K562 (cell line): ENCODE measurements around the gene ALOX5. TPM values are rescaled to one million over a fixed set of nuclear protein-coding genes. Genes with fewer than 3 reads are reported as not detected.

ENCODE experiments used
- ATAC-seq: fragments of 200-7000 bp; cut with Tn5 transposase; 3 replicates; pipeline ENCODE4 v1.9.1; 2020; ENCODE audit warnings: moderate library complexity
- BruUV-seq: library from RNA; stranded (reverse); fragments of 400-500 nt; replicated peaks from 2 replicates; lab custom pipeline; 2021; lab: Mats Ljungman, UMichigan
- CTCF ChIA-PET: fragments of 300-600 bp; formaldehyde crosslinking; extraction: SDS; loops from one replicate; lab custom pipeline; 2021; ENCODE audit warnings: low intra/inter-chr PET ratio; lab: Yijun Ruan, JAX
- POLR2A ChIA-PET: fragments of 300-600, 350-650 bp; sonication (Branson Sonifier 250); formaldehyde crosslinking; extraction: SDS; loops from one replicate; lab custom pipeline; 2021; ENCODE audit warnings: antibody characterized with exemption, inconsistent platforms; lab: Yijun Ruan, JAX
- DNase-seq, 4 experiments: peaks; one replicate each; pipeline versions ENCODE4 v3.0.0 to v3.0.0-alpha.2; 2011 to 2018; ENCODE audit warnings: low spot score in 3 of 4, mixed read lengths in 3 of 4; ENCODE audit errors: extremely low read depth in 1 of 4
- FAIRE-seq: peaks from 2 replicates; lab custom pipeline; 2011; peaks lifted over from hg19 to GRCh38; lab: Jason Lieb, UNC
- H2AFZ ChIP-seq: 2 replicates; pipeline ENCODE4 v1.6.0; 2011; ENCODE audit warnings: low read depth, low read length, control low read depth, inconsistent platforms
- H3K27ac ChIP-seq: fragments of 200-600 bp; 3 replicates; pipeline ENCODE4 v1.8.0; 2011; ENCODE audit warnings: low read depth, mild to moderate bottlenecking, control low read depth, inconsistent platforms, low read length, moderate library complexity, mixed read lengths; ENCODE audit errors: extremely low read depth
- H3K27me3 ChIP-seq, 2 experiments: fragments of 300-600 bp in 1 of 2; 2 replicates in 1 of 2; 3 replicates in 1 of 2; pipeline versions ENCODE4 v1.6.0 to v1.8.0; 2011; ENCODE audit warnings: inconsistent platforms in 2 of 2, low read length in 2 of 2, mild to moderate bottlenecking in 1 of 2, mixed read lengths in 1 of 2, moderate library complexity in 1 of 2; ENCODE audit not compliant: control insufficient read depth in 2 of 2, insufficient read depth in 2 of 2
- H3K36me3 ChIP-seq: fragments of 300-600 bp; 3 replicates; pipeline ENCODE4 v1.8.0; 2011; ENCODE audit warnings: mild to moderate bottlenecking, low read length, inconsistent platforms; ENCODE audit not compliant: control insufficient read depth, insufficient read depth
- H3K4me1 ChIP-seq, 2 experiments: fragments of 200-600 bp in 1 of 2; replicated peaks in 1 of 2; 2 replicates in 1 of 2; 3 replicates in 1 of 2; pipeline versions ENCODE4 v1.5.1 to v1.8.0; 2011; ENCODE audit warnings: inconsistent platforms in 2 of 2, low read length in 2 of 2, mild to moderate bottlenecking in 1 of 2, mixed read lengths in 1 of 2, moderate library complexity in 1 of 2; ENCODE audit not compliant: control insufficient read depth in 2 of 2, insufficient read depth in 2 of 2
- H3K4me2 ChIP-seq: 2 replicates; pipeline ENCODE4 v1.6.1; 2011; ENCODE audit warnings: low read length, control low read depth, inconsistent platforms, mixed read lengths; ENCODE audit not compliant: insufficient read depth
- H3K4me3 ChIP-seq: fragments of 200-600 bp; sonication (generic), shearing (Covaris generic); 2 replicates; pipeline ENCODE4 v1.5.1; 2016; ENCODE audit warnings: control low read depth, inconsistent platforms
- H3K79me2 ChIP-seq: fragments of 200-600 bp; 3 replicates; pipeline ENCODE4 v1.8.0; 2011; ENCODE audit warnings: low read length, inconsistent platforms; ENCODE audit not compliant: control insufficient read depth, insufficient read depth
- H3K9ac ChIP-seq, 2 experiments: 2 replicates each; pipeline versions ENCODE4 v1.6.0 to v1.6.1; 2011; ENCODE audit warnings: low read depth in 2 of 2, low read length in 2 of 2, control low read depth in 1 of 2, inconsistent platforms in 1 of 2, mild to moderate bottlenecking in 1 of 2, mixed read lengths in 1 of 2; ENCODE audit not compliant: insufficient read depth in 1 of 2
- H3K9me1 ChIP-seq: one replicate; pipeline ENCODE4 v1.6.0; 2011; ENCODE audit warnings: inconsistent platforms, mild to moderate bottlenecking, low read length, moderate library complexity; ENCODE audit not compliant: control insufficient read depth, insufficient read depth
- H3K9me3 ChIP-seq: replicated peaks from 2 replicates; pipeline ENCODE4 v1.5.1; 2011; ENCODE audit warnings: low read depth, low read length, inconsistent platforms; ENCODE audit not compliant: control insufficient read depth, insufficient read depth
- H4K20me1 ChIP-seq: replicated peaks from 2 replicates; pipeline ENCODE4 v1.6.1; 2011; ENCODE audit warnings: low read length, inconsistent platforms, mixed read lengths; ENCODE audit not compliant: control insufficient read depth, insufficient read depth
- CCNT2 ChIP-seq: IDR thresholded peaks from 2 replicates; pipeline ENCODE4 v1.6.1; 2011; ENCODE audit warnings: borderline replicate concordance, low read depth, mild to moderate bottlenecking, moderate library complexity, mixed read lengths, low read length; ENCODE audit not compliant: insufficient read length; ENCODE audit errors: extremely low read depth
- FOS ChIP-seq: IDR thresholded peaks from 3 replicates; pipeline ENCODE4 v1.6.1; 2011; ENCODE audit not compliant: insufficient read length; ENCODE audit errors: extremely low read depth
- KLF10 ChIP-seq: fragments of 250-450 bp; sonication (Bioruptor Pico); IDR thresholded peaks from 2 replicates; pipeline ENCODE4 v1.6.1; 2021; ENCODE audit warnings: matching md5 sums
- NR2C2 ChIP-seq, 2 experiments: fragments of 200-800 bp in 1 of 2; sonication (Bioruptor generic) in 1 of 2; sonication (generic) in 1 of 2; formaldehyde crosslinking in 1 of 2; IDR thresholded peaks; 2 replicates each; pipeline versions ENCODE4 v1.6.1 to v1.8.0; 2016 to 2022; ENCODE audit warnings: mild to moderate bottlenecking in 1 of 2, missing compliant biosample characterization in 1 of 2, missing genetic modification characterization in 1 of 2, missing genetic modification reagents in 1 of 2
- SAFB ChIP-seq: fragments of 200-400 bp; formaldehyde crosslinking; IDR thresholded peaks from 2 replicates; pipeline ENCODE4 v1.6.1; 2017; ENCODE audit warnings: low read depth, low read length, borderline replicate concordance
- ZNF239 ChIP-seq: fragments of 250-450 bp; sonication (Bioruptor Pico); IDR thresholded peaks from 2 replicates; pipeline ENCODE4 v1.4.0; 2020; ENCODE audit warnings: mild to moderate bottlenecking
- ZNF354B ChIP-seq: fragments of 250-450 bp; sonication (Bioruptor Pico); IDR thresholded peaks from 2 replicates; pipeline ENCODE4 v1.4.0; 2020
- ZNF551 ChIP-seq: fragments of 250-450 bp; sonication (Bioruptor Pico); IDR thresholded peaks from 2 replicates; pipeline ENCODE4 v1.5.0; 2021; ENCODE audit warnings: mild to moderate bottlenecking, moderate library complexity
- ZNF766 ChIP-seq: fragments of 200-800 bp; sonication (Bioruptor generic); conservative IDR thresholded peaks from 2 replicates; pipeline ENCODE4 v1.6.1; 2016; ENCODE audit warnings: missing genetic modification characterization, missing compliant biosample characterization
- WGBS: fragments of 100-300 bp; shearing (Covaris generic); methylation state at CpG from one replicate; pipeline ENCODE4 v1.1.6; 2016; ENCODE audit warnings: low coverage, mixed read lengths; ENCODE audit not compliant: insufficient coverage; ENCODE audit errors: missing lambda C conversion rate; 5-methylcytosine and 5-hydroxymethylcytosine counted together
- in situ Hi-C: fragments of 300-500 bp; cut with MboI; formaldehyde crosslinking; loops from 4 replicates; pipeline ENCODE4 v1.15.0; 2018; ENCODE audit warnings: inconsistent platforms, mixed read lengths
- intact Hi-C: fragments of 100-400 bp; cut with micrococcal nuclease; formaldehyde crosslinking; loops from 2 replicates; pipeline ENCODE4 v1.14.2; 2022
- polyA plus RNA-seq, 8 experiments: library from polyadenylated mRNA; depleted of rRNA in 4 of 8; stranded (reverse) in 5 of 8; unstranded in 3 of 8; fragments of >200 nt; fragmentation: Nextera tagmentation in 2 of 8; fragmentation: Illumina TruSeq in 1 of 8; extraction: Ambion mirVana in 2 of 8; extraction: Trizol in 1 of 8; gene quantifications; 2 replicates each; pipeline versions ENCODE4 v1.2.1 to v1.2.3, GENCODE V29; 2011 to 2014; ENCODE audit warnings: inconsistent platforms in 1 of 8, missing spikeins in 1 of 8
- total RNA-seq, 7 experiments: library from RNA; depleted of rRNA in 6 of 7; stranded (reverse); fragments of >200 nt in 6 of 7; fragmentation: Illumina TruSeq in 2 of 7; extraction: Trizol in 2 of 7; gene quantifications; 2 replicates each; pipeline versions ENCODE4 v1.2.1 to v1.2.3, GENCODE V29; 2011 to 2021; ENCODE audit warnings: low replicate concordance in 1 of 7
- TF ChIP-seq, protein P1 (sequence below): fragments of 250-450 bp; sonication (Bioruptor Pico); IDR thresholded peaks from 2 replicates; pipeline ENCODE4 v1.6.1; 2021; ENCODE audit warnings: mild to moderate bottlenecking
- TF ChIP-seq, protein P2 (sequence below): fragments of 250-450 bp; sonication (Bioruptor Pico); IDR thresholded peaks from 2 replicates; pipeline ENCODE4 v1.8.0; 2022; ENCODE audit warnings: inconsistent platforms, mild to moderate bottlenecking, moderate library complexity, borderline replicate concordance
- TF ChIP-seq, protein P3 (sequence below): fragments of 450-650 bp; IDR thresholded peaks from 2 replicates; pipeline ENCODE4 v1.6.1; 2016; ENCODE audit warnings: mild to moderate bottlenecking

ALOX5 gene
- total and polyA plus RNA-seq, 9 of the 15 experiments (the other 6 are each of a cell fraction or from before 2014, with no cell fraction given) = 0.10 to 2.4 (median 1.4) TPM

DNA sequence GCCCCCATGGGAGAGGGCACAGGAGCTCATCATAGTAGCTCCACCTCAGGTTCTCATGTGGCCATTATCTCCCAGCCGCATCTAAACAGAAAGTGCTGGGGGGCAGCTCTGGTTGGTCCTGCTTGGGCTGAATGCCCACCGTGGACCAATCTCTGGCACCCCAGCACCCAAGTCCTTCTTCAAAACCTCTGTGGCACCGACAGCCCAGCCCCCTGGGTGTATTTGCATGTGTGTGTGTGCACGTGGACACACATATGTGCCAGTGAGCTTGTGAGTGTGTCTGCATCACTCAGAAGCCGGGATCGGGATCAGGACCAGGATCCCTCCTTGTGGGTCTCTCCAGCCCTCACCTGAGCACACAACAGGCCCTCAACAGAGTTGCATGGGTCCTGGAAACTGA is 68.2 kb downstream of the ALOX5 start:
- TF ChIP-seq ZNF766 (CRISPR knock-in tag) (no peak), ZNF239 (CRISPR knock-in tag) (no peak), ZNF354B (CRISPR knock-in tag) (no peak), ZNF551 (CRISPR knock-in tag) (no peak), SAFB (no peak), CCNT2 (no peak), FOS (no peak), KLF10 (CRISPR knock-in tag) (no peak), NR2C2 (CRISPR knock-in tag; IDR thresholded peaks at IDR 0.05) (no peak), NR2C2 (tag; IDR thresholded peaks at IDR 0.05) (no peak)
- TF ChIP-seq, protein P1, sequence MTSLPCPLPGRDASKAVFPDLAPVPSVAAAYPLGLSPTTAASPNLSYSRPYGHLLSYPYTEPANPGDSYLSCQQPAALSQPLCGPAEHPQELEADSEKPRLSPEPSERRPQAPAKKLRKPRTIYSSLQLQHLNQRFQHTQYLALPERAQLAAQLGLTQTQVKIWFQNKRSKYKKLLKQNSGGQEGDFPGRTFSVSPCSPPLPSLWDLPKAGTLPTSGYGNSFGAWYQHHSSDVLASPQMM (CRISPR knock-in tag) = no peak
- TF ChIP-seq, protein P2, sequence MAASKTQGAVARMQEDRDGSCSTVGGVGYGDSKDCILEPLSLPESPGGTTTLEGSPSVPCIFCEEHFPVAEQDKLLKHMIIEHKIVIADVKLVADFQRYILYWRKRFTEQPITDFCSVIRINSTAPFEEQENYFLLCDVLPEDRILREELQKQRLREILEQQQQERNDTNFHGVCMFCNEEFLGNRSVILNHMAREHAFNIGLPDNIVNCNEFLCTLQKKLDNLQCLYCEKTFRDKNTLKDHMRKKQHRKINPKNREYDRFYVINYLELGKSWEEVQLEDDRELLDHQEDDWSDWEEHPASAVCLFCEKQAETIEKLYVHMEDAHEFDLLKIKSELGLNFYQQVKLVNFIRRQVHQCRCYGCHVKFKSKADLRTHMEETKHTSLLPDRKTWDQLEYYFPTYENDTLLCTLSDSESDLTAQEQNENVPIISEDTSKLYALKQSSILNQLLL (CRISPR knock-in tag) = no peak
- TF ChIP-seq, protein P3, sequence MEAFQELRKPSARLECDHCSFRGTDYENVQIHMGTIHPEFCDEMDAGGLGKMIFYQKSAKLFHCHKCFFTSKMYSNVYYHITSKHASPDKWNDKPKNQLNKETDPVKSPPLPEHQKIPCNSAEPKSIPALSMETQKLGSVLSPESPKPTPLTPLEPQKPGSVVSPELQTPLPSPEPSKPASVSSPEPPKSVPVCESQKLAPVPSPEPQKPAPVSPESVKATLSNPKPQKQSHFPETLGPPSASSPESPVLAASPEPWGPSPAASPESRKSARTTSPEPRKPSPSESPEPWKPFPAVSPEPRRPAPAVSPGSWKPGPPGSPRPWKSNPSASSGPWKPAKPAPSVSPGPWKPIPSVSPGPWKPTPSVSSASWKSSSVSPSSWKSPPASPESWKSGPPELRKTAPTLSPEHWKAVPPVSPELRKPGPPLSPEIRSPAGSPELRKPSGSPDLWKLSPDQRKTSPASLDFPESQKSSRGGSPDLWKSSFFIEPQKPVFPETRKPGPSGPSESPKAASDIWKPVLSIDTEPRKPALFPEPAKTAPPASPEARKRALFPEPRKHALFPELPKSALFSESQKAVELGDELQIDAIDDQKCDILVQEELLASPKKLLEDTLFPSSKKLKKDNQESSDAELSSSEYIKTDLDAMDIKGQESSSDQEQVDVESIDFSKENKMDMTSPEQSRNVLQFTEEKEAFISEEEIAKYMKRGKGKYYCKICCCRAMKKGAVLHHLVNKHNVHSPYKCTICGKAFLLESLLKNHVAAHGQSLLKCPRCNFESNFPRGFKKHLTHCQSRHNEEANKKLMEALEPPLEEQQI = no peak
- CTCF ChIA-PET = no interaction called here

More for the DNA sequence above, 68.2 kb downstream of the ALOX5 start:
- no peaks in the 10 kb centered on the region for H4K20me1 ChIP-seq
- no peak for DNase-seq
- H3K27me3 ChIP-seq = no peaks in the 10 kb centered on the region
- H3K9ac ChIP-seq = peak overlapping the region in 1 of 2 experiments; percentile 14; a peak in 1 of 4 replicates
- H3K36me3 ChIP-seq = no peaks in the 10 kb centered on the region
- ATAC-seq = no peak
- 34% methylated on average over 6 of the region's 6 CpGs for WGBS
- no peaks in the 10 kb centered on the region for H3K9me1 ChIP-seq
- H3K4me3 ChIP-seq = no peak overlapping the region
- intact Hi-C loops = no loop called here
- no peaks in the 10 kb centered on the region for H3K9me3 ChIP-seq
- in situ Hi-C loops = no loop called here
- no peak overlapping the region for H3K4me2 ChIP-seq
- H3K79me2 ChIP-seq = no peaks in the 10 kb centered on the region
- no TSS peak for BruUV-seq
- H3K4me1 ChIP-seq = peaks cover 12 to 41% of the 10 kb centered on the region in 2 experiments; a peak in 4 of 5 replicates
- no peak overlapping the region for H2AFZ ChIP-seq
- H3K27ac ChIP-seq = no peak overlapping the region
- POLR2A ChIA-PET = no interaction called here
- no peak for FAIRE-seq
